Adipocyte (in vitro differentiated cells): ENCODE data around the gene PWP2.

Experiments
- DNase-seq: peaks from one replicate; pipeline ENCODE4 v3.0.0-alpha.2; 2015; ENCODE audit warnings: low read depth
- H3K27me3 ChIP-seq: replicated peaks from 2 replicates; pipeline ENCODE4 v1.7.0; 2013; ENCODE audit warnings: mild to moderate bottlenecking, low read length, moderate library complexity; ENCODE audit not compliant: control insufficient read depth, insufficient read depth
- H3K36me3 ChIP-seq: 2 replicates; pipeline ENCODE4 v1.7.0; 2013; ENCODE audit warnings: low read length, mild to moderate bottlenecking, moderate library complexity; ENCODE audit not compliant: control insufficient read depth, insufficient read depth, severe bottlenecking
- H3K4me1 ChIP-seq: 2 replicates; pipeline ENCODE4 v1.7.0; 2013; ENCODE audit warnings: mild to moderate bottlenecking, low read length, moderate library complexity; ENCODE audit not compliant: control insufficient read depth, insufficient read depth
- H3K4me3 ChIP-seq: 2 replicates; pipeline ENCODE4 v1.7.0; 2013; ENCODE audit warnings: mild to moderate bottlenecking, low read length, moderate library complexity
- H3K9ac ChIP-seq: 2 replicates; pipeline ENCODE4 v1.7.0; 2013; ENCODE audit warnings: mild to moderate bottlenecking, low read length, moderate library complexity
- H3K9me3 ChIP-seq: 2 replicates; pipeline ENCODE4 v1.7.0; 2013; ENCODE audit warnings: mild to moderate bottlenecking, low read length, moderate library complexity; ENCODE audit not compliant: control insufficient read depth

PWP2 gene

DNA sequence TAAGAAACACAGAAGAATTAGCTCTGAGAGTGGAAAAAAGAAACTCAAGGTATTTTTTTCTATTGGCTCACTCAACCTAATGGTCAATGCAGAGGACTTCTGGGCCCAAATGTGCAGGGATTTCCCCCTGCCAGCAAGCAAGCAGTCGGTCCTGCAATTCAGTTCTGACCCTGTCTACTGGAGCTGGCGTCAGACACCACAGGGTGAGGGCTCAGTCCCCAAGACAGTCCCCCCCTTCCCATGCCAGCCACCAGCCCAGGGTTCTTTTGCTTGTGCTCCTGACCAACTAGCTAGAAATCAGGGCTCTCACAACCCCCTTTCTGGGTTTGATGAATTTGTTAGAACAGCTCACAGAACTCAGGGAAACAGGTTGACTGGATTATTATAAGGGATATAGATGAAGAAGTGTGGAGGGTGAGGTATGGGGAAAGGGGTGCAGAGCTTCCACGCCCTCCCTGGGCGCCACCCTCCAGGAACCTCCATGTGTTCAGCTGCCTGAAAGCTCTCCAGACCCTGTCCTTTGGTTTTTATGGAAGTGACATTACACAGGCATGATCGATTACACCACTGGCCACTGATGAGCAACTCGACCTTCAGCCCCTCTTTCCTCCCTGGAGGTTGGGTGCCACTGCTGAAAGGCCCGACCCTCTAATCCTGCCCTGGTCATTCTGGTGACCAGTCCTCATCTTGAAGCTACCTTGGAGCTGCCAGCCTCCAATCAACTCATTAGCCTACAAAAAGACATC is 22.5 kb upstream of the PWP2 start:
- no peaks in the 10 kb centered on the region for H3K27me3 ChIP-seq
- peaks cover 93% of the 10 kb centered on the region for H3K36me3 ChIP-seq
- no peak overlapping the region for H3K9ac ChIP-seq
- H3K4me3 ChIP-seq: no peak overlapping the region
- no peaks in the 10 kb centered on the region for H3K4me1 ChIP-seq
- no peak for DNase-seq
- no peaks in the 10 kb centered on the region for H3K9me3 ChIP-seq

DNA sequence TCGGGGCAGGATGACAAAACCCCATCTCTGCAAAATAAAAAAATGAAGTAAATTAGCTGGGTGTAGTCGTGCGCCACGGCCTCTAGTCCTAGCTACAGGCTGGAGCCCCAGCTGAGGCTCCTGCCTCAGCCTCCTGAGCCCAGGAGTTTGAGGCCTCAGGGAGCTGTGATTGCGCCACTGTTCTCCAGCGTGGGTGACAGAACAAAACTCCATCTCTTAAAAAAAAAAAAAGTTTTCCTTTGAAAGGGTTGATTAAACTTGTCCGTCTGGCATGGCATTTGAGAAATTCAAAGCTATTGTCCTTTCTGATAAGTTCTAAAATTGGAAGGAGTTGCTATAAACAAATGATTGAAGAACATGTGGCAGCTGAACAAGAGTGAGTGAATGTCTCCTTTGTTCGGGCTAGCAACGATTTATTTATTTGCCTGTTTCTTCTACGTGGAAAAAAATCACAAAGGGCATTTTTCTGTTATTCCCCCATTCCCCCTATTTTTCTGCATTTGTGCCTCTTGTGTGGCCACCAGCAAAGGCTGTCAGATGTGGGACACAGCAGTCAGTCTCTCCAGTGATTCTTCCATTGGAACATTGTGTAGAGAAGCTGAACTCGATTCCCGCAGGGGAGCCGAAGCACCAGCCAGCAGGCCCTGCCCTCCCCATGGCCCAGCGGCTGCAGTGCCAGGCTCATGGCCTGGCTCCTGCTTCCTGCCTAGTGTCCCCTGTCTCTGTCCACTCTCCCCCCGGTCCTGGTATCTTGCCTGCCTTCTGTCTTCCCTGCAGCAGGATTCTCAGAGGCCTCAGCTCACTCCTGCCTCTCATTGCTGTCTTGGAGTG is 21.5 kb upstream of the PWP2 start:
- Histone ChIP-seq H3K9ac (no peak overlapping the region), H3K27me3 (no peaks in the 10 kb centered on the region), H3K4me1 (no peaks in the 10 kb centered on the region), H3K4me3 (no peak overlapping the region), H3K9me3 (no peaks in the 10 kb centered on the region), H3K36me3 (peaks cover 95% of the 10 kb centered on the region)
- DNase-seq: no peak

DNA sequence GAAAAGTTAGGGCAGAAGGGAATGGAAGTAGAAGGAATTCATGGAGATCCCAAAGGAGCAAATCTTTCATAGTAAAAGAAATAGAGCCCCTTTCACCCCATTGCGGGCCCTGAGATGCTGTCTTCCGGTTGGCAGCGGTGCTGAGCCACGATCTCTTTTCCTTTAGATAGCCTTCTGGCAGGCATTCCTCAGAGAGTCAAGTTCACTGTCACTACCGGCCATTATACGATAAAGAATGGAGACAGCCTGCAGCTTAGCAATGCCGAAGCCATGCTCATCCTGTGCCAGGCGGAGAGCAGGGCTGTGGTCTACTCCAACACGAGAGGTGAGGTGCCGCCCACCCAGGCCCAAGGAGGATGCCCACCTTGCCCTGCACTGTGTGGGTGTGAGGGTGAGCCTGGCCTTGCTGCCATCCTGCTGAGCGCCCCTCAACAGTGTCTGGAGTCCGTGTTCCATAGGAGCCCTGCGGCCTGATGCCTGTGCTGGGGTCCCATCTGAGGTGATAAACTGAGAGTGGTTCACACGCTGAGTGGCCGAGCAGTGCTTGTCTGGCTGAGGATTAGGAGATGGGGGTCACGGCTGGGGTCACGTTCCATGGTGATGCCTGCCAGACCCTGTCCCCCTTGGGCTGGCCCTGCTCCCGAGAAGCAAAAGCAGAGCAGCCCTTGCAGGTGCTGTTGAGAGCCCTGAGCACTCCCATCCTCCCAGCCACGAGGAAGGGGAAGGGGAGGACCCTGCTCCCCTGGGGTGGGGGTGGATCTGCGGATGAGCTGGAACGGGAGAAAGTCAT is 20.4 kb upstream of the PWP2 start:
- Histone ChIP-seq H3K9ac (no peak overlapping the region), H3K9me3 (no peaks in the 10 kb centered on the region), H3K4me3 (no peak overlapping the region), H3K27me3 (no peaks in the 10 kb centered on the region), H3K36me3 (peaks cover 91% of the 10 kb centered on the region), H3K4me1 (no peaks in the 10 kb centered on the region)
- DNase-seq: no peak

DNA sequence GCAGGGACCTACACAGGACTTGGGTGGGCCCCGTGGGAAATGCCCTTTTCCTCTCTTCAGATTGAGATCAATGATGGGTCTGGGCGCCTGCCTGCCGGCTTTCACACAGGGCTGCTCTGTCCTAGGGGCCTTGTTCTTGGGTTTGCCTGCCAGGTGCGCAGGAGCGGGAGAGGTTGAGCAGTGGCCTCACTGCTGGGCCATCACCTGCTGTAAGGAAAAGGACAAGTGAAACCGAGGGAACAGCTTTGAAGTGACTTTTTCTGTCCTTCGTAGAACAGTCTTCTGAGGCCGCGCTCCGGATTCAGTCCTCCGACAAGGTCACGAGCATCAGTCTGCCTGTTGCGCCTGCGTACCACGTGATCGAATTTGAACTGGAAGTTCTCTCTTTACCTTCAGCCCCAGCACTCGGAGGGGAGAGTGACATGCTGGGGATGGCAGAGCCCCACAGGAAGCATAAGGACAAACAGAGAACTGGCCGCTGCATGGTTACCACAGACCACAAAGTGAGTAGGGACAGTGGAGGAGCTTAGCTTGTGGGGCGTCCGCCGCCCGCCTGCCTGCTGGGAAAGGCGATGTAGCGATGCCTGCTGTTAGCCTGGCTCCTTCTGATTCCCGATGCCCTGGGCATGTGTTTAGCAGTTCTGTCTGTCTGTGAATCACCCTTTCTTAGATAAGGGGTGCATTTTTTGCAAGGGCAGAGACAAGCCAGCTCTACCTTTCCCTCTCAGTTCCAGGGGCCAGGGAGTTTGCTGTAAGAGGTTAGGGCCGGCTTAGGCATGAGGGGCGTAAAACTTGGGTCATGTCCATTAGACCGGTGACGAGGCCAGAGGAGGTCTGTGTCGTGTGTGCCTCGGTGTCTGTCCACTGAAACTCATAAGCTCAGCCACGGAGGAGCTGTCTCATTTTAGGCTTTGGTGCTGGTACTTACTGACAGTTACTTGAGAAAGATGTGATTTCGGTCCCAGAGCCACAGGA is 19.5 kb upstream of the PWP2 start:
- no peak for DNase-seq
- no peaks in the 10 kb centered on the region for H3K9me3 ChIP-seq
- H3K4me3 ChIP-seq: no peak overlapping the region
- no peak overlapping the region for H3K9ac ChIP-seq
- no peaks in the 10 kb centered on the region for H3K4me1 ChIP-seq
- H3K36me3 ChIP-seq: peaks cover 90% of the 10 kb centered on the region
- H3K27me3 ChIP-seq: no peaks in the 10 kb centered on the region

DNA sequence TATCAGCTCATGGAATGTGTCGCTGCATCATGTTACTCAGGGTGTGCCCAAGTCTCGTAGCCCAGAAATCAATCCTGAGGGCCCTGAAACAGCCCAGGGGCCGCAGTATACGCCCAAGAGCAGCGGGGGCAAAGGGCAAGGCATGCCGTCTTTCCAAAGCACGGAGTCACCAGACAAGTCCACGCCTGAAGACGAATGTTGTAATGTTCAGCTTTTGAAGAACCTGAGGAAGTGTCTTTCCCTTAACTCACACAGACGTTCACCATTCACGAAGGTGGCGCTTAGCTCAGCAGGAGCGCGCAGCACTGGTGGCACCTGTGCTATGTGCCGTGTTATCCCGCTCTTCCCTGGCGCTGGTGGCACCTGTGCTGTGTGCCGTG is 18.8 kb upstream of the PWP2 start:
- Histone ChIP-seq H3K27me3 (no peaks in the 10 kb centered on the region), H3K4me1 (no peaks in the 10 kb centered on the region), H3K9me3 (no peaks in the 10 kb centered on the region), H3K9ac (no peak overlapping the region), H3K36me3 (peaks cover 89% of the 10 kb centered on the region), H3K4me3 (no peak overlapping the region)
- DNase-seq: no peak

DNA sequence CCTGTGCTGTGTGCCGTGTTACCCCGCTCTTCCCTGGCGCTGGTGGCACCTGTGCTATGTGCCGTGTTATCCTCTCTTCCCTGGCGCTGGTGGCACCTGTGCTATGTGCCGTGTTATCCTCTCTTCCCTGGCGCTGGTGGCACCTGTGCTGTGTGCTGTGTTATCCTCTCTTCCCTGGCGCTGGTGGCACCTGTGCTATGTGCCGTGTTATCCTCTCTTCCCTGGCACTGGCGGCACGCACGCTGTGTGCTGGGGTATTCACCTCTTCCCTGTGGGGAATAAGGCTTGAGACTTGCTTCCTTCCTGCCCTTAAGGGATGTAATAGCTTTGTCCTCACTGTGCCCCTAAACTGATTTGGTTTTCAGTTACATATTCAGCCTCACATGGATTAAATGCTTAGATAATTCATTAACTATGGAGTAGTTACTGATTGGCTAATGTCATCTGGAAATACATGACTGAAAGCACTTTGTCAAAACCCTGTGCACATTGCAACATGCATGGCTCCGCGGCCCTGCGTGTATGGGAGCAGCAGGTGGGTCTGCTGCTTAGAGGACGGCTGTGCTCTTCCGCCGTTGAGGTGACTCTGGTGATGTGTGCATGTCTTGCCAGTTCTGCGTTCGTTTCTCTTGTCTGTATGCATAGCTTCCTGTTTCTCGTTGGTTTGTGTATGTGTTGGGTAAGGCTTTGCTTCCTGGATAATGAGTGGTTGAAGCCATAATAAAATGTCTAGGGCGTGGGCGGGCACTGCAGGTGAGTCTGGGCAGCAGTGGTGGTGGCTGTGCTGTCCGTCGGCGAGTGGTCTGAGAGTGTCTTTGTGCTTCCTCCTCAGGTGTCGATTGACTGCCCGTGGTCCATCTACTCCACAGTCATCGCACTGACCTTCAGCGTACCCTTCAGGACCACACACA is 17.9 kb upstream of the PWP2 start:
- no peak for DNase-seq
- Histone ChIP-seq H3K36me3 (peaks cover 89% of the 10 kb centered on the region), H3K9ac (no peak overlapping the region), H3K4me3 (no peak overlapping the region), H3K9me3 (no peaks in the 10 kb centered on the region), H3K4me1 (no peaks in the 10 kb centered on the region), H3K27me3 (no peaks in the 10 kb centered on the region)

DNA sequence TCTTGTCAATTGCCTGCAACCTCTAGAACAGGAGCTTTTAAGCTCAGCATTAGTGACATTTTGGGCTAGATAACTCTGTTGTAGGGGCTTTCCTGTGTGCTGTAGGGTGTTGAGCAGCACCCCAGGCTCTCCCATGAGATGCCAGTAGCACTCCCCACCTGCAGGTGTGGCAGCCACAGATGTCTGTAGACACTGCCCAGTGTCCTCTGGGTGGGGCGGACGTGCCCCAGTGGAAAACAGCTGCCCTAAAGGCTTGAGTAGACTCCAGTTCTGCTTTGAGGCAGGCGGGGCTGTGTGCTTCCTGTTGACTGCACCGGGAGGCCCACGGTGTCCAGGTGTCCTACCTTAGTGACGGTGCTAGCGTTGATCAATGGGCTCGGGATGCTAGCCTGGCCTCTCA is 16.9 kb upstream of the PWP2 start:
- H3K4me3 ChIP-seq: no peak overlapping the region
- H3K9me3 ChIP-seq: no peaks in the 10 kb centered on the region
- H3K36me3 ChIP-seq: peaks cover 84% of the 10 kb centered on the region
- no peak for DNase-seq
- no peak overlapping the region for H3K9ac ChIP-seq
- peaks cover under 1% of the 10 kb centered on the region for H3K4me1 ChIP-seq
- no peaks in the 10 kb centered on the region for H3K27me3 ChIP-seq

DNA sequence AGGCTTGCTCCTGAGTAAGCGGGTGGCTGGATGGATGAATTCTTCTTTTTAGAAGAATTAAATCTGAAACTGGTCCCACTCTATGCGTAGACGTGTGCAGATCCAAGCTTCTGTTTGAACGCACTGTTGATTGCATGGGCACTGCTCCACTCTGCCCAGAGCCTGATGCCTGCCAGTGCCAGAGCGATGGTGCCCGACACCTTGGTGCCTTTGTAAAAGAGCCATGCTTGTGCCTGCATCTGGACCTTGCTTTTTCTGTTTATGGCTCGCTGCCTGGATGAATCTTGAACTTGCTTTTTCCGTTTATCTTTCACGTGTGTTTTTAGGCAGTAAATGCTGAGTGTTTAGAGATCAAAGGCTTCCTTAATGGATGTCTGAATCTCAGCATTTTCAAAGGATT is 15.0 kb upstream of the PWP2 start:
- no peaks in the 10 kb centered on the region for H3K27me3 ChIP-seq
- H3K9ac ChIP-seq: no peak overlapping the region
- DNase-seq: no peak
- H3K36me3 ChIP-seq: peaks cover 68% of the 10 kb centered on the region
- H3K9me3 ChIP-seq: no peaks in the 10 kb centered on the region
- H3K4me1 ChIP-seq: peaks cover 3% of the 10 kb centered on the region
- no peak overlapping the region for H3K4me3 ChIP-seq

DNA sequence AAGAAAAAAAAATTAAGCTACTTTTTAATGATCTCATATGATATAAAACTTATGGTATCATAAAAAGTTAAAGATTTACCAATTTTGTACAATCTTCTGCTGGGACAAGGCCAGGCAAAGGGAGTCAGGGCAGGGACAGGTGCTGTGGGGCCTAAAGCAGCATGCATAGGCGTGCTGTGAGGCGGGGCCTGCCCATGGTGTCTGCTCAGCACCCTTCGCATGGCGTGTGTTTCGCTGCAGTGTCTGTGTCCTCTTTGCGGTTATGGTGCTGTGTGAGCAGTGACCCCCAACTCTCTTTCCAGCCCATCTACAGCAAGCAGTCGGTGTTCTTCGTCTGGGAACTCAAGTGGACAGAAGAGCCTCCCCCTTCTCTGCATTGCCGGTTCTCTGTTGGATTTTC is 13.4 kb upstream of the PWP2 start:
- no peak overlapping the region for H3K9ac ChIP-seq
- no peaks in the 10 kb centered on the region for H3K9me3 ChIP-seq
- no peaks in the 10 kb centered on the region for H3K27me3 ChIP-seq
- peaks cover 3% of the 10 kb centered on the region for H3K4me1 ChIP-seq
- no peak for DNase-seq
- no peak overlapping the region for H3K4me3 ChIP-seq
- H3K36me3 ChIP-seq: peaks cover 53% of the 10 kb centered on the region

DNA sequence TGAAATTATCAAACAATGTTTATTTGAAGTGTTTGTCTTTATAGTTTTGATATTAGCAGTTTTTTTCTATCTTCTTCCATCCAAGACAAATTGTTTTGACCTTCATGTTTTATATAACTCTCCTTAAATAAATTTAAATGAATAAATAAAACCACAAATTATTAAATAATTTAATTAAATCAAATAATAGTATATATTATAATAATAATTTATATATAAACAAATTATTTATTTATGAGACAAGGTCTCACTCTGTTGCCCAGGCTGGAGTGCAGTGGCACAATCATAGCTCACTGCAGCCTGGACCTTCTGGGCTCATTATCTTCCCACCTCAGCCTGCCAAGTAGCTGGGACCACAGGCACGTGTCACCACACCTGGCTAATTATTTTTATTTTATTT is 12.4 kb upstream of the PWP2 start:
- Histone ChIP-seq H3K4me3 (no peak overlapping the region), H3K27me3 (no peaks in the 10 kb centered on the region), H3K9ac (no peak overlapping the region), H3K9me3 (no peaks in the 10 kb centered on the region), H3K4me1 (peaks cover 3% of the 10 kb centered on the region), H3K36me3 (peaks cover 42% of the 10 kb centered on the region)
- DNase-seq: no peak
